HT-29 (cell line): ENCODE measurements around the gene PAK5. TPM values are rescaled to one million over a fixed set of nuclear protein-coding genes. Genes with fewer than 3 reads are reported as not detected.

Experiments
- DNase-seq: peaks from one replicate; pipeline ENCODE4 v3.0.0-alpha.2; 2015; ENCODE audit warnings: low spot score
- total RNA-seq: library from RNA; depleted of rRNA; stranded (reverse); fragments of >200 nt; shearing (Covaris generic); gene quantifications from 2 replicates; pipeline ENCODE4 v1.2.3, GENCODE V29; 2014

Gene PAK5
- total RNA-seq, 1 experiment from 2014 or later, result not detected

DNA sequence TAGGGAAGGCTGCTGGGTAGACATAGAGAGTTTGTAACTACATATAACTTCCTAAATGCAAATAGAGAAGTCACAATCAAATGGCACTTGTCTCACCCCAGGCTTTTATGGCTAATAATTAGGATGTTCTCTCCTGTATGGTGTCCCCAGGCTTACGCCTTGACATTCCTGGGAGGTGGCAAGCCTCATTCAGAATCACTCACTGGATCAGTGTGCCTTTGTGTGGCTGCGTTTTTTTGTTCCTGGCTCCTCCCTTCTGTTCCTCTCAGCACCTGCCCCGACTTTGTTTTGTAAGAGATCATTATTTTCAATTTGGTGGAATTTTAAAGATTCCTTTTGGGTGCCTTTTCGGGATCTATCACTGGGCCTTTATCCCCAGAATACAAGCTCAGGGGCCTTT is 318.8 kb downstream of the PAK5 start:
- DNase-seq, result no peak

DNA sequence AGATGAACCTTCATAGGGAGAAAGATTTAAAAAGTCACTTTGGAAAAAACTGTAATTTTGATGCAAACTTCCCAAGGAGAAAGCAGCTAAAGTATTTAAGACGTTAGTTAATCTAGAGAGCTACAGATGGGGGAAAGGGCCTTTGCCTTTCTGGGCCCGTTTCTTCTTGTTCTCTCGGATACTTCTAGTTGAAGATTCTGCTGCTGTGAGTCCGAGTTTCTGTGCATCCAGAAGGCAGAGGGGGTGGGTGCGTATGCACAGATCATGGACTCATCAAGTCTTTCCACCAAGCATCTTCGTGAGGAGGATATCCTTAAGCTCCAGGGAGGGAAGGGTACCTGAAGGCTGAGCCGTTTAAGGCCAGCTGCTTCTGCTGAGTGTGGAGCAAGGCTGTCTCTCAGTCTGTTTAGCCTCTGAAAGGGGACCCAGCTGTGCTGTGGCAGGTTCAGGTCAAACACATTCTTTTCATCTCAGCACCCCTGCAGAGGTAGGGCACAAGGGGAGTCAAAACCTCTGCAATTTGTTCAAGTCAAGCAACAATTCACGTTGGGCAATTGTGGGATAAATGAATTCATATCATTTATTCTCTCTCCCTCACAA is 320.2 kb downstream of the PAK5 start:
- no peak for DNase-seq

DNA sequence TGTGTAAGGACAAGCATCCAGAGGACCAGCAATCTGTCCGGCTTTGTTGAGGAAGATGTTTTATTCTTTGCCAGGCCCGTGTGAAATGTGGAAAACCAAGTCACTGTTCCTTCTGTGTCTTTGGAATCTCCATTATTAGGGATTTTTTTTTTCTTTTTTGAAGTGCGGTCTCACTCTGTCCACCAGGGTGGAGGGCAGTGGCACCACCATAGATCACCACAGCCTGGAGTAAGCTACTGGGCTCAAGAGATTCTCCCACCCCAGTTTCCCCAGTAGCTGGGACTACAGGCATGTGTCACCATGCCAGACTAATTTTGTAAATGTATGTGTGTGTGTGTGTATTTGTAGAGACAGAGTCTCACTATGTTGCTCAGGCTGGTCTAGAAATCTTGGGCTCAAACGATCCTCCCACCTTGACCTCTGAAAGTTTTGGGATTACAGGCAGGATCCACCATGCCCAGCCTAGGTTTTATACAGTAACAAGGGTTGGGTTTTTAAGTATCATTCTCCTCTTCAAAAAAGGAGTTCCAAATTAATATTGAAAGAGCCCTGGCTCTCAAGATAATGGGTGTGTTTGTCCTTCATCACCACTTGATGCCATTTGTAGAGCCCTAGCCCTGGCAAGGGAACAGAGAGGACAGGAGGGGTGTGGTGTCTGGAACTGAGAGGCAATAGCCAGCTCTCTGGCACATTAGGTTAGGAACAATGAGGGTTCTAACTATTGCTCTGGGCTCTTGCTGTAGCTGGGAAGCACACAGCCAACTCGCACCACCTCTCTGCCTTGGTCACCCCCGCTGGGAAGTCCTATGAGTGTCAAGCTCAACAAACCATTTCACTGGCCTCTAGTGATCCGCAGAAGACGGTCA is 321.3 kb downstream of the PAK5 start:
- DNase-seq, result no peak

DNA sequence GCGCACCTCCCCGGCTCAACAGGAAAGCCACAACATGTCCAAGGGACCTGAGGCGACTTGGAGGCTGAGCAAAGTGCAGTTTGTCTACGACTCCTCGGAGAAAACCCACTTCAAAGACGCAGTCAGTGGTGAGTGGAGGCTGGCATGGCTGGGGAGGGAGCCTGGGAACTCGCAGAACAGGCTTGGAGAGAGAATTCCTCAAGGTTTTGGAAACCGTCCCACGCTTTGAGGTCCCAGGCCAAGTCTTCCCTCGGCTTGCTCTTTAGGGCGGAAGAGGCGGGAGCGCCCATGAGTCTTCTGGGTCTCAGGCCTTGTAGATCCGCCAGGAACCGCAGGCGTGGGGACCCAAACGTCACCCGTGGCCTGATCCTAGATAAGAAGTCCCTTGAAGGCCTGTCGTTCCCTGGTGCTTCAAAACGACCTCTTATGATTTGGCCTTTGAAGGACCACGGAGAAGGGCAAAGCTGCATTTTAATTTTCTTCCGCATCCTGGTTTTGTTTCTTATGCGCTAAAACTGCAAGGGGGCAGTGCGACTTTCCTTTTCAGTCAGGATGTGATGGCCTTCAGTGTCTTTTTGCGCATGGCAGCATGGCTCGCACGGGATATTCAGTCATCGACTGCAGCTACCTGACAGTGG is 322.5 kb downstream of the PAK5 start:
- no peak for DNase-seq

DNA sequence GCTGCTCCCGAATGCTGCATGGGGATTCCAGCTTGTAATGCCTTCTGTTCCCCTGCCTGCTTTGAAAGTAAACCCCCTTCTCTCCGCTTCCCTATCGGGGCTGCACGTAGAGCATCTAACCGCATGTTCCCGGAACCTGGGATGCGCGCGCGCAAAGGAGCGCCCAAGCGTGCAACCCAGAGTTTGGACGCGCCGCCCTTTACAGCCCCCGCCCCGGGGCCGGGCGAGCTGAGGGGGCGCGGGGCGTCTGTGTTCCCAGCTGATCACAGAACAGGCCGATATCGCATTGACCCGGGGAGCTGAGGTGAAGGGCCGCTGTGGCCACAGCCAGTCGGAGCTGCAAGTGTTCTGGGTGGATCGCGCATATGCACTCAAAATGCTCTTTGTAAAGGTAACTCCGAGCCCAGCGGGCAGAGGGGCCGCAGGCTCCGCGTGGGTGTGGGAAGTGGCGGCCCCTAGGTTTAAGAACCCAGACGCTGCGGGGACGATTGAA is 323.1 kb downstream of the PAK5 start:
- no peak for DNase-seq

DNA sequence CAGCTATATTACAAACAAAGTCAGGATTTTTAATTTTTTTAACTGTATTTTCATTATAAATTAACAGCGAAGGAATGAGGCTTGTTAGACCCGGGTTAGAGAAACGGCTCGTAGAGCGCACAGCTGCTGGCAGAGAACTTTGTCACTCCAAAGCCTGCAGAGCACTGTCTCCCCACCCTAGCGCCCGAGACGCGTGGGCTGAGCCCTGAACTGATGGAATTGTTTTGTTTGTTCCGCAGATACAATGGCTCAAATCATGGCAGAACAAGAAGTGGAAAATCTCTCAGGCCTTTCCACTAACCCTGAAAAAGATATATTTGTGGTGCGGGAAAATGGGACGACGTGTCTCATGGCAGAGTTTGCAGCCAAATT is 323.7 kb downstream of the PAK5 start:
- no peak for DNase-seq

- DNase-seq, result no peak
These were observed 324.2 kb downstream of the PAK5 start, which contains the start of gene LAMP5 for GRCh38 chr20:9514461-9515213. Gene LAMP5 (plus strand): TSS chr20:9514590. CDS start chr20:9514853, 263 bp downstream.

- DNase-seq, result no peak
These were observed 324.8 kb downstream of the PAK5 start for GRCh38 chr20:9514072-9514460.

- DNase-seq, result no peak
These were observed 328.0 kb downstream of the PAK5 start for GRCh38 chr20:9510911-9511310.

GRCh38 chr20:9509246-9509645 is 329.6 kb downstream of the PAK5 start:
- DNase-seq, result no peak

GRCh38 chr20:9508696-9509178 is 330.1 kb downstream of the PAK5 start:
- DNase-seq, result no peak

GRCh38 chr20:9508240-9508661 is 330.6 kb downstream of the PAK5 start:
- DNase-seq, result no peak

GRCh38 chr20:9507544-9508239 is 331.2 kb downstream of the PAK5 start:
- DNase-seq, result no peak

DNA sequence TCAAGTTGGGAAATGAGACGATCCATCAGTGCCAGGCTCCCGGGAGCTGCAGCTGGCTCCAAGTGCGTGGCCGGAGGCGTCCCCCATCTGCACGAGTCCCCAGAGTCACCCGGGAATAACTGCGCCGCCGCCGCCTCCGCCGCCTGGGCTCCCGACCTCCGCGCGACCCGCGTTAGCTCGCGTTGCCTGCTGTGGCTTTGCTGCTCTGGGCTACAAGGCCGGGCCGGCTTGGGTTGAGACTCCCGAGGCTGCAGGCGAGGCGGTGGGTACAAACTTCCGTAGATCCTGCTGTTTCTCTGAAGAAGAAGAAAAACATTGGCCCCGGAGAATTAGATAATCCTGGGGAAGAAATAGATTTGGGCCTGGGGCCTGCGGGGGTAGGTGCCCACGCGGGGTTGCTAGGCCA is 331.9 kb downstream of the PAK5 start:
- no peak for DNase-seq

GRCh38 chr20:9506280-9506821 is 332.5 kb downstream of the PAK5 start:
- no peak for DNase-seq

- DNase-seq, result no peak
These were observed 335.2 kb downstream of the PAK5 start for GRCh38 chr20:9503526-9504245.

GRCh38 chr20:9501473-9501872 is 337.4 kb downstream of the PAK5 start:
- DNase-seq, result no peak

DNA sequence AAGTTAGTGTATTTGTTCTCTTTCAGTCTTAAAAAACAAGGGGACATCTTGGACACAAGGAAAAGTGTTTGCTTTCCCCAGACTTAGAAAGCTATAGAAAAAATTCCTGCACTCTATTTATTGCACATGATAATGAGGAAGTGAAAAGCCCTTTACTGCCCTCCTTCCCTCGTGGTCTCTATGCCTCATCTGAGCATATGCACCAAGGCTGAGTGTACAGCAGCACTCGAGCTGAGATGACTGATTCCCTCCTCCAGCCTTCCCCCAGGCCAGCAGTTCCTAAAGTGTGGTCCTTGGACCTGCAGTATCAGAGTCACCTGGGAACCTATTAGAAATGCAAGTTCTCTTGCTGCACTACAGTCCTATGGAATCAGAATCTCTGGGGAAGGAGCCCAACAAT is 338.8 kb downstream of the PAK5 start:
- DNase-seq, result no peak

GRCh38 chr20:9499126-9499899 is 339.6 kb downstream of the PAK5 start:
- no peak for DNase-seq
